ENCODE measurements around the gene PPP6C.

- no peak for TF ChIP-seq CTCF (conservative IDR thresholded peaks at IDR 0.05; ENCODE audit: low read depth in 2 of 2)
- no peak for TF ChIP-seq JUNB (IDR thresholded peaks at IDR 0.05; ENCODE audit: unreplicated experiment)
- no peak for TF ChIP-seq EZH2 (IDR thresholded peaks at IDR 0.05; ENCODE audit: low read depth, unreplicated experiment)
- no peak for TF ChIP-seq EZH2phosphoT487 (IDR thresholded peaks at IDR 0.05; ENCODE audit: unreplicated experiment)
- TF ChIP-seq POLR2AphosphoS5 (IDR thresholded peaks at IDR 0.05; ENCODE audit: low read depth): no peak
- TF ChIP-seq ZNF331 (CRISPR knock-in tag; IDR thresholded peaks at IDR 0.05; ENCODE audit: low read depth): no peak
- TF ChIP-seq REST (IDR thresholded peaks at IDR 0.05; ENCODE audit: unreplicated experiment): no peak
- TF ChIP-seq ETS1 (IDR thresholded peaks at IDR 0.05): no peak
These were observed 63.4 kb downstream of the PPP6C start for GRCh38 chr9:125126019-125126746.
